Upper lobe of right lung (tissue), 1 donor: Measurements from ENCODE around the gene ROR2. TPM values are rescaled to one million over a fixed set of nuclear protein-coding genes. Genes with fewer than 3 reads are reported as not detected.
A peak's percentile ranks its signal among the peaks of the same experiment; 100 is the strongest.

ENCODE experiments used
- ATAC-seq: fragments of 200-7000 bp; cut with Tn5 transposase; one replicate; pipeline ENCODE4 v1.9.1; 2020; ENCODE audit warnings: mild to moderate bottlenecking, moderate library complexity
- DNase-seq: peaks from one replicate; pipeline ENCODE4 v3.0.0-alpha.2; 2020
- H3K27ac ChIP-seq: fragments of 200-600 bp; one replicate; pipeline ENCODE4 v1.8.0; 2022
- H3K27me3 ChIP-seq: fragments of 200-600 bp; one replicate; pipeline ENCODE4 v1.8.0; 2022; ENCODE audit warnings: mild to moderate bottlenecking
- H3K36me3 ChIP-seq: fragments of 200-600 bp; one replicate; pipeline ENCODE4 v1.8.0; 2022
- H3K4me1 ChIP-seq: fragments of 200-600 bp; one replicate; pipeline ENCODE4 v1.8.0; 2022
- H3K4me3 ChIP-seq: fragments of 200-600 bp; one replicate; pipeline ENCODE4 v1.8.0; 2022; ENCODE audit warnings: mild to moderate bottlenecking
- H3K9me3 ChIP-seq: fragments of 200-600 bp; one replicate; pipeline ENCODE4 v1.8.0; 2022
- CTCF ChIP-seq: fragments of 200-600 bp; IDR thresholded peaks from one replicate; pipeline ENCODE4 v1.8.0; 2022; ENCODE audit warnings: antibody characterized with exemption
- intact Hi-C: fragments of 100-400 bp; cut with DNase I; formaldehyde crosslinking; loops from one replicate; pipeline ENCODE4 v1.11.0; 2022
- total RNA-seq: library from RNA; stranded (reverse); fragmentation: NEBNext Ultra II Directional; extraction: Animal tissue kit (Norgen Biotek cat#: 25700); gene quantifications from one replicate; pipeline ENCODE4 v1.2.1, GENCODE V29; 2021
- donor health status: DM: no; HTN: yes; CAD: no; lungs with severe emphysema.

The ROR2 gene
- total RNA-seq, 1 donor from 2014 or later, result 5.5 TPM

GRCh38 chr9:91658513-91659105 is 291.4 kb downstream of the ROR2 start:
- Histone ChIP-seq H3K36me3 (no peaks in the 10 kb centered on the region), H3K4me3 (no peak overlapping the region), H3K4me1 (no peaks in the 10 kb centered on the region), H3K27me3 (no peaks in the 10 kb centered on the region), H3K27ac (no peak overlapping the region), H3K9me3 (no peaks in the 10 kb centered on the region)
- no peak for DNase-seq
- intact Hi-C loops, result no loop called here
- TF ChIP-seq CTCF, result no peak
- ATAC-seq, result no peak

- Histone ChIP-seq H3K27ac (no peak overlapping the region), H3K27me3 (no peaks in the 10 kb centered on the region), H3K4me1 (no peaks in the 10 kb centered on the region), H3K9me3 (no peaks in the 10 kb centered on the region), H3K4me3 (no peak overlapping the region), H3K36me3 (no peaks in the 10 kb centered on the region)
- no peak for DNase-seq
- intact Hi-C loops, result no loop called here
- ATAC-seq, result no peak
- no peak for TF ChIP-seq CTCF
These were observed 292.5 kb downstream of the ROR2 start for GRCh38 chr9:91657501-91657900.

GRCh38 chr9:91655658-91656057 is 294.4 kb downstream of the ROR2 start:
- H3K4me3 ChIP-seq, result no peak overlapping the region
- H3K9me3 ChIP-seq, result no peaks in the 10 kb centered on the region
- no peak for DNase-seq
- no peak for ATAC-seq
- no peaks in the 10 kb centered on the region for H3K27me3 ChIP-seq
- no peaks in the 10 kb centered on the region for H3K36me3 ChIP-seq
- H3K4me1 ChIP-seq, result no peaks in the 10 kb centered on the region
- intact Hi-C loops, result no loop called here
- no peak for TF ChIP-seq CTCF
- no peak overlapping the region for H3K27ac ChIP-seq

- no peak for TF ChIP-seq CTCF
- ATAC-seq (peak; percentile 71), DNase-seq (no peak)
- intact Hi-C loops, result no loop called here
- H3K27ac ChIP-seq, result no peak overlapping the region
- H3K9me3 ChIP-seq, result no peaks in the 10 kb centered on the region
- no peaks in the 10 kb centered on the region for H3K36me3 ChIP-seq
- no peaks in the 10 kb centered on the region for H3K4me1 ChIP-seq
- H3K27me3 ChIP-seq, result no peaks in the 10 kb centered on the region
- no peak overlapping the region for H3K4me3 ChIP-seq
These were observed 294.8 kb downstream of the ROR2 start for GRCh38 chr9:91655215-91655614.

GRCh38 chr9:91654527-91654926 is 295.5 kb downstream of the ROR2 start:
- intact Hi-C loops, result no loop called here
- no peak for TF ChIP-seq CTCF
- peak; percentile 84 for ATAC-seq
- Histone ChIP-seq H3K4me1 (no peaks in the 10 kb centered on the region), H3K27me3 (no peaks in the 10 kb centered on the region), H3K4me3 (no peak overlapping the region), H3K9me3 (no peaks in the 10 kb centered on the region), H3K36me3 (no peaks in the 10 kb centered on the region), H3K27ac (no peak overlapping the region)
- no peak for DNase-seq

GRCh38 chr9:91647371-91647770 is 302.7 kb downstream of the ROR2 start:
- ATAC-seq, result peak; percentile 27
- no peaks in the 10 kb centered on the region for H3K36me3 ChIP-seq
- TF ChIP-seq CTCF, result no peak

More at GRCh38 chr9:91647371-91647770, 302.7 kb downstream of the ROR2 start:
- no peaks in the 10 kb centered on the region for H3K4me1 ChIP-seq
- no peak overlapping the region for H3K4me3 ChIP-seq
- DNase-seq, result no peak
- no peak overlapping the region for H3K27ac ChIP-seq
- no peaks in the 10 kb centered on the region for H3K9me3 ChIP-seq
- intact Hi-C loops, result no loop called here
- no peaks in the 10 kb centered on the region for H3K27me3 ChIP-seq
